Smooth muscle cell (in vitro differentiated cells): ENCODE data around the gene DUT. TPM values are rescaled to one million over a fixed set of nuclear protein-coding genes. Genes with fewer than 3 reads are reported as not detected.

Experiments used
- DNase-seq: peaks from one replicate; lab custom pipeline; 2025; ENCODE audit not compliant: unreplicated experiment; lab: John Stamatoyannopoulos, UW
- H2AFZ ChIP-seq: fragments of 200-600 bp; sonication (generic); 2 replicates; pipeline ENCODE4 v1.6.0; 2016; ENCODE audit warnings: antibody characterized with exemption, low read depth, mild to moderate bottlenecking
- H3F3A ChIP-seq: fragments of 200-600 bp; sonication (generic); 2 replicates; pipeline ENCODE4 v1.6.0; 2017; ENCODE audit warnings: antibody characterized with exemption, low read depth
- H3K27ac ChIP-seq: fragments of 200-600 bp; sonication (generic); 2 replicates; pipeline ENCODE4 v1.5.1; 2016; ENCODE audit warnings: low read depth, mild to moderate bottlenecking
- H3K27me3 ChIP-seq: fragments of 200-600 bp; sonication (generic); 2 replicates; pipeline ENCODE4 v1.6.1; 2016; ENCODE audit warnings: low read depth, mild to moderate bottlenecking
- H3K36me3 ChIP-seq: fragments of 200-600 bp; sonication (generic); 2 replicates; pipeline ENCODE4 v1.5.1; 2016; ENCODE audit warnings: low read depth
- H3K4me1 ChIP-seq: fragments of 200-600 bp; sonication (generic); 2 replicates; pipeline ENCODE4 v1.5.1; 2016; ENCODE audit warnings: low read depth
- H3K4me2 ChIP-seq: fragments of 200-600 bp; sonication (generic); 2 replicates; pipeline ENCODE4 v1.6.0; 2016; ENCODE audit warnings: mild to moderate bottlenecking
- H3K4me3 ChIP-seq: fragments of 200-600 bp; sonication (generic); 2 replicates; pipeline ENCODE4 v1.5.1; 2016; ENCODE audit warnings: mild to moderate bottlenecking
- H3K79me2 ChIP-seq: fragments of 200-600 bp; sonication (generic); 2 replicates; pipeline ENCODE4 v1.6.0; 2016; ENCODE audit warnings: low read depth, mild to moderate bottlenecking
- H3K9ac ChIP-seq: fragments of 200-600 bp; sonication (generic); 2 replicates; pipeline ENCODE4 v1.6.0; 2016; ENCODE audit warnings: low read depth
- H3K9me3 ChIP-seq: fragments of 200-600 bp; sonication (generic); replicated peaks from 2 replicates; pipeline ENCODE4 v1.5.1; 2016; ENCODE audit warnings: low read depth
- H4K20me1 ChIP-seq: fragments of 200-600 bp; sonication (generic); 2 replicates; pipeline ENCODE4 v1.6.0; 2016; ENCODE audit warnings: low read depth
- CTCF ChIP-seq: fragments of 200-600 bp; sonication (generic); IDR thresholded peaks from 2 replicates; pipeline ENCODE4 v1.5.1; 2017; ENCODE audit warnings: borderline replicate concordance, mild to moderate bottlenecking, antibody characterized with exemption; ENCODE audit not compliant: insufficient read depth, poor library complexity, severe bottlenecking
- WGBS: methylation state at CpG from one replicate; pipeline ENCODE4 v1.1.7; 2016; ENCODE audit warnings: low lambda C conversion rate; 5-methylcytosine and 5-hydroxymethylcytosine counted together
- polyA plus RNA-seq: library from polyadenylated mRNA; unstranded; fragments of >200 nt; fragmentation: Nextera tagmentation; extraction: Ambion mirVana; gene quantifications from 2 replicates; pipeline ENCODE4 v1.2.1, GENCODE V29; 2016
- total RNA-seq: library from RNA; depleted of rRNA; stranded (reverse); fragments of >200 nt; gene quantifications from 2 replicates; pipeline ENCODE4 v1.2.3, GENCODE V29; 2014

The DUT gene
- total and polyA plus RNA-seq, 2 experiments from 2014 or later, result 80.4 to 116 TPM

GRCh38 chr15:48360841-48361240, 29.6 kb downstream of the DUT start:
- Histone ChIP-seq H3K27me3 (no peaks in the 10 kb centered on the region), H3K36me3 (no peaks in the 10 kb centered on the region), H3K4me3 (no peak overlapping the region), H3K9me3 (no peaks in the 10 kb centered on the region), H3K4me2 (no peak overlapping the region), H4K20me1 (no peaks in the 10 kb centered on the region), H3K79me2 (no peaks in the 10 kb centered on the region), H3K27ac (no peak overlapping the region), H3K9ac (no peak overlapping the region), H3K4me1 (peaks cover 7% of the 10 kb centered on the region), H2AFZ (no peak overlapping the region), H3F3A (no peaks in the 10 kb centered on the region)
- 79% methylated on average over 2 of the region's 2 CpGs for whole genome bisulfite sequencing
- no peak for DNase-seq
- TF ChIP-seq CTCF, result no peak

DNA sequence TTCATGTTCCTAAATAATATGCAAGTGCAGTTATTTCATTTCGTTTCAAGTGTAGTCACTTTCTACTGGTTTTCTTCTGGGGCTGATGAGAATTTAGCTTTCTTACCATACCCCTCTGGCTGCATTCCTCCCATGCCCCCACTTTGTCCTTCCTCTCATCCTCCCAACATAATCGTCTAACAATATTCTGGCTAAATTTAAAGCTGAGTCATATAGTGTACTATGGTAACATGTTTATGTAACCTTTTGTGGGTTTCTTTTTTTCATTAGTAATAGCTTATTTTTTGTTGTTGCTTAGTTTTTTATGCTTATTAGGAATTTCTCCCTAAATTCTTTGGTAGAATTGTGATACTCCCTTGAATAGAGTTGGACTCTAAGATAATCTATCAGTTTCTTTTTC, 30.5 kb downstream of the DUT start:
- Histone ChIP-seq H3K27ac (no peak overlapping the region), H3K36me3 (no peaks in the 10 kb centered on the region), H4K20me1 (no peaks in the 10 kb centered on the region), H3K4me2 (no peak overlapping the region), H2AFZ (no peak overlapping the region), H3K27me3 (no peaks in the 10 kb centered on the region), H3K9me3 (no peaks in the 10 kb centered on the region), H3F3A (no peaks in the 10 kb centered on the region), H3K9ac (no peak overlapping the region), H3K79me2 (no peaks in the 10 kb centered on the region), H3K4me1 (peaks cover 7% of the 10 kb centered on the region), H3K4me3 (no peak overlapping the region)
- 89% methylated on average over 2 of the region's 2 CpGs for WGBS
- no peak for TF ChIP-seq CTCF
- DNase-seq, result no peak

GRCh38 chr15:48363474-48363873, 32.2 kb downstream of the DUT start:
- H3K9ac ChIP-seq, result no peak overlapping the region
- H3K4me3 ChIP-seq, result no peak overlapping the region
- H4K20me1 ChIP-seq, result no peaks in the 10 kb centered on the region
- no peak for DNase-seq
- no peaks in the 10 kb centered on the region for H3F3A ChIP-seq
- H3K27me3 ChIP-seq, result no peaks in the 10 kb centered on the region
- TF ChIP-seq CTCF, result no peak
- 83% methylated on average over 5 of the region's 5 CpGs for WGBS
- no peaks in the 10 kb centered on the region for H3K36me3 ChIP-seq
- no peak overlapping the region for H3K27ac ChIP-seq
- no peak overlapping the region for H3K4me2 ChIP-seq
- H3K9me3 ChIP-seq, result no peaks in the 10 kb centered on the region
- H3K79me2 ChIP-seq, result no peaks in the 10 kb centered on the region
- peaks cover 5% of the 10 kb centered on the region for H3K4me1 ChIP-seq
- peak overlapping the region; percentile 27 for H2AFZ ChIP-seq

DNA sequence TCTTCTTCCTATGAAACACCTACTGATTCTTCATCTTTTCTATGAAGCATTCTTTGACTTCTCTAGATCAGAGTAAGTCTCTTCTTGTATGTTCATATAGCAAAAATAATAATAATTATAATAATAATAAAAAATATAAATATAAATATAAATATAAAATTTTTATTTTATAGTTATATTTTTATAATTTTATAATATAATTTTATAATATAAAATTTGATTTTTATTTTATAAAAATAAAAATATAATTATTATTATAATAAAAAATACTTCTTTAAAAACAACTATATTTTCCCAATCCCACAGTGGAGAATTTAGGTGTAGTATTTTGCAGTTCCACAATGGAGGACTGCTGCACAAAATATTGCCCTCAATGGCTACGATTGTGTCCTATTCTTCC, 34.3 kb downstream of the DUT start:
- no peak overlapping the region for H3K27ac ChIP-seq
- WGBS, result 95% methylated on average over 1 of the region's 1 CpG
- no peaks in the 10 kb centered on the region for H3K36me3 ChIP-seq
- no peak overlapping the region for H3K9ac ChIP-seq
- no peak overlapping the region for H3K4me2 ChIP-seq
- DNase-seq, result no peak
- no peak overlapping the region for H3K4me3 ChIP-seq
- no peaks in the 10 kb centered on the region for H3K4me1 ChIP-seq
- H4K20me1 ChIP-seq, result no peaks in the 10 kb centered on the region
- H3K9me3 ChIP-seq, result no peaks in the 10 kb centered on the region
- no peak overlapping the region for H2AFZ ChIP-seq
- TF ChIP-seq CTCF, result no peak
- H3K79me2 ChIP-seq, result no peaks in the 10 kb centered on the region
- H3K27me3 ChIP-seq, result no peaks in the 10 kb centered on the region
- no peaks in the 10 kb centered on the region for H3F3A ChIP-seq
